HG02642 (cell line): ENCODE results near the gene ALKBH1.
"Not testable (repeated sequence)": the region's sequence is repeated elsewhere in the genome, so short reads cannot be mapped to it uniquely, and the experiment has no call there.

Experiments
- ATAC-seq: cut with Tn5 transposase; IDR thresholded peaks from one replicate; pipeline ENCODE4 v1.9.1; 2021; ENCODE audit warnings: mild to moderate bottlenecking; ENCODE audit not compliant: unreplicated experiment, poor library complexity

The ALKBH1 gene

GRCh38 chr14:77674931-77675330 is 32.9 kb downstream of the ALKBH1 start:
- no peak for ATAC-seq

- no peak for ATAC-seq
These were observed 34.6 kb downstream of the ALKBH1 start for GRCh38 chr14:77673193-77673592.

GRCh38 chr14:77667331-77667730 is 40.5 kb downstream of the ALKBH1 start:
- no peak for ATAC-seq

GRCh38 chr14:77663293-77663692 is 44.5 kb downstream of the ALKBH1 start:
- ATAC-seq, result no peak

GRCh38 chr14:77661562-77661961 is 46.3 kb downstream of the ALKBH1 start:
- ATAC-seq, result not testable (repeated sequence)

GRCh38 chr14:77660754-77661153 is 47.1 kb downstream of the ALKBH1 start:
- ATAC-seq, result no peak

DNA sequence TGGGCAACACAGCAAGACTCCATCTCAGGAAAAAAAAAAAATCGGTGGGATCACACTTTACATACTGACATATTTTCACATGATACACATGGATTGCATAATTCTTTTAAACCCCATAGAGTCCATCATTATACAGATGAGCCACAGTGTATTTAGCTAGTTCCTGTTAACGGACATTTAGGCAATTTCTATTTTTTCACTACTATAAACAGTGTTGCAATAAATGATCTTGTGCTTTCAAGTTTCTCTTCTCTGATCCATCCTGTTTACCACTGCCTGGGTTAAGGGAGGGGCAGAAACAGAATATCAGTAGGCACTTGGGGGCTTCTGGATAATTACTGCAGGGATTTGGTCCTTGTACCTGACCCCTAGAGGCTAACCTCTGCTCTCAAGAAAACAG is 48.0 kb downstream of the ALKBH1 start:
- ATAC-seq, result no peak

- ATAC-seq, result no peak
These were observed 50.5 kb downstream of the ALKBH1 start for GRCh38 chr14:77657280-77657679.

- ATAC-seq, result no peak
These were observed 53.8 kb downstream of the ALKBH1 start for GRCh38 chr14:77654001-77654441.

DNA sequence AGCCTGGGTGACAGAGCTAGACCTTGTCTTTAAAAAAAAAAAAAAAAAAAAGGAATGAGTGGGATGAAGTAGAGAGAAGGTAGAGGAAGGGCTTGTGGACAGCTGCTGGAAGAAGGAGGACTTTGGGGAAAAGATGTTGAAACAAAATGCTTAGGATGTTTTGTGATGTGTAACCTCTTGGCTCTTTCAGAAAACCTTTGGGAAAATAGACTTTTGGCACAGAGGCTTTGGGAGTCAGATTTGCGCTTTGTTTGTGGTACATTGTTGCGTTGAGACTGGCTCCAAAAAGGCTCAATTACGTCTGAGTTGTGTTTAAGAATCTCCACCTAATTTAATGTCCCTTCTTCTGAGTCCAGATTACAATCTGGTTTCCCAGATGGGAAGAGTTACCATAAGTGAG is 58.5 kb downstream of the ALKBH1 start:
- ATAC-seq, result no peak

- ATAC-seq, result no peak
These were observed 59.2 kb downstream of the ALKBH1 start for GRCh38 chr14:77648520-77649200.

GRCh38 chr14:77647853-77648252 is 60.0 kb downstream of the ALKBH1 start:
- ATAC-seq, result no peak

- ATAC-seq, result no peak
These were observed 60.9 kb downstream of the ALKBH1 start for GRCh38 chr14:77646907-77647306.

GRCh38 chr14:77645520-77646230 is 62.1 kb downstream of the ALKBH1 start:
- ATAC-seq, result no peak

DNA sequence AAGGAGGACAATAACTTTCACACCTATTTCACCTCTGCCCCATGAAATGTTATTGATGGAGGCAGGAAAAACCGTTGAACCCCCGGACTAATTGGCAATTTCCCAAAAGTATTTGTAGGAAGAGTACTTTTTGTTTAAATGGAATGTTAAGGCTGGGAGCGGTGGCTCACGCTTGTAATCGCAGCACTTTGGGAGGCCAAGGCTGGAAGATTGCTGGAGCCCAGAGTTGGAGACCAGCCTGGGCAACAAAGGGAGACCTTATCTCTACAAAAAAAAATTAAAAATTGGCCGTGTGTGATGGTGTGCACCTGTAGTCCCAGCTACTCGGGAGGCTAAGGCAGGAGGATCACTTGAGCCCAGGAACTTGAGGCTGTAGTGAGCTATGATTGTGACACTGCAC is 65.4 kb downstream of the ALKBH1 start:
- no peak for ATAC-seq

GRCh38 chr14:77641534-77642341 is 66.1 kb downstream of the ALKBH1 start:
- peak; percentile 65 for ATAC-seq

GRCh38 chr14:77640756-77641533 is 66.9 kb downstream of the ALKBH1 start:
- peak; percentile 46 for ATAC-seq

- ATAC-seq, result no peak
These were observed 69.1 kb downstream of the ALKBH1 start for GRCh38 chr14:77638771-77639171.

- not testable (repeated sequence) for ATAC-seq
These were observed 72.0 kb downstream of the ALKBH1 start for GRCh38 chr14:77635869-77636268.

DNA sequence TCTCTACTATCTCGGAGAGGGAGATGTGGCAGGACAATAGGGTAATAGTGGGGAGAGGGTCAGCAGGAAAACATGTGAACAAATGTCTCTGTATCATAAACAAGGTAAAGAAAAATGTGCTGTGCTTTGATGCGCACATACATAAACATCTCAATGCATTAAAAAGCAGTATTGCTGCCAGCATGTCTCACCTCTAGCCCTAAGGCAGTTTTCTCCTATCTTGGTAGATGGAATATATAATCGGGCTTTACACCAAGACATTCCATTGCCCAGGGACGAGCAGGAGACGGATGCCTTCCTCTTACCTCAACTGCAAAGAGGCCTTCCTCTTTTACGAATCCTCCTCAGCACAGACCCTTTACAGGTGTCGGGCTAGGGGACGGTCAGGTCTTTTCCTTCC is 72.4 kb downstream of the ALKBH1 start:
- not testable (repeated sequence) for ATAC-seq
